Measurements from ENCODE around the gene LRBA. TPM values are rescaled to one million over a fixed set of nuclear protein-coding genes. Genes with fewer than 3 reads are reported as not detected.

LRBA gene
- total and polyA plus RNA-seq, 9 of the 15 experiments (the other 6 are each of a cell fraction or from before 2014, with no cell fraction given), result 24.2 to 88.7 (median 59.7) TPM

DNA sequence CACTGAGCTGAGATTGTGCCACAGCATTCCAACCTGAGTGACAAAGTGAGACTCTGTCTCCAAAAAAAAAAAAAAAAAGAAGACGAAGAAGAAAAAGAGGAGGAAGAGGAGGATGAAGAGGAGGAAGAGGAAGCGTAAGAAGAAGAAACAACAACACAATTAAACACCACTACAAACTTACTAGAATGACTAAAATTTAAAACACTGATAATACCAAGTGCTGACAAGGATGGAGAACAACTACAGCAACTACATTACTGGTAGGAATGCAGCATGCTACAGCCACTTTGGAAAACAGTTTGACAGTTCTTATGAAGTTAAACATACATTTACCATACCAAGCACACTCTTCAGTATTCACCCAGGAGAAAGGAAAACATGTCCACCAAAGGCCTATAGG is 24.1 kb downstream of the LRBA start (continued):
- TF ChIP-seq, protein P1, sequence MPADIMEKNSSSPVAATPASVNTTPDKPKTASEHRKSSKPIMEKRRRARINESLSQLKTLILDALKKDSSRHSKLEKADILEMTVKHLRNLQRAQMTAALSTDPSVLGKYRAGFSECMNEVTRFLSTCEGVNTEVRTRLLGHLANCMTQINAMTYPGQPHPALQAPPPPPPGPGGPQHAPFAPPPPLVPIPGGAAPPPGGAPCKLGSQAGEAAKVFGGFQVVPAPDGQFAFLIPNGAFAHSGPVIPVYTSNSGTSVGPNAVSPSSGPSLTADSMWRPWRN (IDR thresholded peaks at IDR 0.05; ENCODE audit: low read depth), result no peak
- TF ChIP-seq RCOR1 (IDR thresholded peaks at IDR 0.05; ENCODE audit: borderline replicate concordance in 1 of 2, low read depth in 2 of 2, low read length in 2 of 2), result no peak
- TF ChIP-seq ZBTB17 (CRISPR knock-in tag; IDR thresholded peaks at IDR 0.05), result no peak
- no peak for TF ChIP-seq POLR3G (IDR thresholded peaks at IDR 0.05; ENCODE audit: extremely low read depth, insufficient read length, insufficient replicate concordance)
- TF ChIP-seq, protein P2, sequence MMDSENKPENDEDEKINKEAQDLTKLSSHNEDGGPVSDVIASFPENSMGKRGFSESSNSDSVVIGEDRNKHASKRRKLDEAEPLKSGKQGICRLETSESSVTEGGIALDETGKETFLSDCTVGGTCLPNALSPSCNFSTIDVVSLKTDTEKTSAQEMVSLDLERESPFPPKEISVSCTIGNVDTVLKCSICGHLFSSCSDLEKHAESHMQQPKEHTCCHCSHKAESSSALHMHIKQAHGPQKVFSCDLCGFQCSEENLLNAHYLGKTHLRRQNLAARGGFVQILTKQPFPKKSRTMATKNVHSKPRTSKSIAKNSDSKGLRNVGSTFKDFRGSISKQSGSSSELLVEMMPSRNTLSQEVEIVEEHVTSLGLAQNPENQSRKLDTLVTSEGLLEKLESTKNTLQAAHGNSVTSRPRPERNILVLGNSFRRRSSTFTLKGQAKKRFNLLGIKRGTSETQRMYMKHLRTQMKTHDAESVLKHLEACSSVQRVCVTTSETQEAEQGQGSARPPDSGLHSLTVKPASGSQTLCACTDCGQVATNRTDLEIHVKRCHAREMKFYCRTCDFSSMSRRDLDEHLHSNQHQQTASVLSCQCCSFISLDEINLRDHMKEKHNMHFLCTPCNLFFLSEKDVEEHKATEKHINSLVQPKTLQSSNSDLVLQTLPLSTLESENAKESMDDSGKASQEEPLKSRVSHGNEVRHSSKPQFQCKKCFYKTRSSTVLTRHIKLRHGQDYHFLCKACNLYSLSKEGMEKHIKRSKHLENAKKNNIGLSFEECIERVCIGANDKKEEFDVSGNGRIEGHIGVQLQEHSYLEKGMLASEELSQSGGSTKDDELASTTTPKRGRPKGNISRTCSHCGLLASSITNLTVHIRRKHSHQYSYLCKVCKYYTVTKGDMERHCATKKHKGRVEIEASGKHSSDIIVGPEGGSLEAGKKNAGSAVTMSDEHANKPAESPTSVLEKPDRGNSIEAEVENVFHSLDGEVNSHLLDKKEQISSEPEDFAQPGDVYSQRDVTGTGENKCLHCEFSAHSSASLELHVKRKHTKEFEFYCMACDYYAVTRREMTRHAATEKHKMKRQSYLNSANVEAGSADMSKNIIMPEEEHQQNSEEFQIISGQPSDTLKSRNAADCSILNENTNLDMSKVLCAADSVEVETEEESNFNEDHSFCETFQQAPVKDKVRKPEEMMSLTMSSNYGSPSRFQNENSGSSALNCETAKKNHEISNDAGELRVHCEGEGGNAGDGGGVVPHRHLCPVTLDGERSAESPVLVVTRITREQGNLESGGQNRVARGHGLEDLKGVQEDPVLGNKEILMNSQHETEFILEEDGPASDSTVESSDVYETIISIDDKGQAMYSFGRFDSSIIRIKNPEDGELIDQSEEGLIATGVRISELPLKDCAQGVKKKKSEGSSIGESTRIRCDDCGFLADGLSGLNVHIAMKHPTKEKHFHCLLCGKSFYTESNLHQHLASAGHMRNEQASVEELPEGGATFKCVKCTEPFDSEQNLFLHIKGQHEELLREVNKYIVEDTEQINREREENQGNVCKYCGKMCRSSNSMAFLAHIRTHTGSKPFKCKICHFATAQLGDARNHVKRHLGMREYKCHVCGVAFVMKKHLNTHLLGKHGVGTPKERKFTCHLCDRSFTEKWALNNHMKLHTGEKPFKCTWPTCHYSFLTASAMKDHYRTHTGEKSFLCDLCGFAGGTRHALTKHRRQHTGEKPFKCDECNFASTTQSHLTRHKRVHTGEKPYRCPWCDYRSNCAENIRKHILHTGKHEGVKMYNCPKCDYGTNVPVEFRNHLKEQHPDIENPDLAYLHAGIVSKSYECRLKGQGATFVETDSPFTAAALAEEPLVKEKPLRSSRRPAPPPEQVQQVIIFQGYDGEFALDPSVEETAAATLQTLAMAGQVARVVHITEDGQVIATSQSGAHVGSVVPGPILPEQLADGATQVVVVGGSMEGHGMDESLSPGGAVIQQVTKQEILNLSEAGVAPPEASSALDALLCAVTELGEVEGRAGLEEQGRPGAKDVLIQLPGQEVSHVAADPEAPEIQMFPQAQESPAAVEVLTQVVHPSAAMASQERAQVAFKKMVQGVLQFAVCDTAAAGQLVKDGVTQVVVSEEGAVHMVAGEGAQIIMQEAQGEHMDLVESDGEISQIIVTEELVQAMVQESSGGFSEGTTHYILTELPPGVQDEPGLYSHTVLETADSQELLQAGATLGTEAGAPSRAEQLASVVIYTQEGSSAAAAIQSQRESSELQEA (IDR thresholded peaks at IDR 0.05; ENCODE audit: low read depth), result peak; percentile 63; the same call in 1 of the 2 replicates
- no peak for TF ChIP-seq NFIC (IDR thresholded peaks at IDR 0.05)
- no peak for TF ChIP-seq PURB (CRISPR knock-in tag; IDR thresholded peaks at IDR 0.05; ENCODE audit: low read depth)
- no peak for TF ChIP-seq RNF2 (IDR thresholded peaks at IDR 0.05)
- TF ChIP-seq CBX3 (IDR thresholded peaks at IDR 0.05; ENCODE audit: borderline replicate concordance in 1 of 2, low read length in 2 of 2), result 0 out of 3 replicates have a peak, but pooled peaks of 1 of the 2 experiments have one; percentile 30
- TF ChIP-seq EHMT2 (IDR thresholded peaks at IDR 0.05), result no peak

Data from K562 (cell line).